ENCODE data around the gene FASTKD3.

DNA sequence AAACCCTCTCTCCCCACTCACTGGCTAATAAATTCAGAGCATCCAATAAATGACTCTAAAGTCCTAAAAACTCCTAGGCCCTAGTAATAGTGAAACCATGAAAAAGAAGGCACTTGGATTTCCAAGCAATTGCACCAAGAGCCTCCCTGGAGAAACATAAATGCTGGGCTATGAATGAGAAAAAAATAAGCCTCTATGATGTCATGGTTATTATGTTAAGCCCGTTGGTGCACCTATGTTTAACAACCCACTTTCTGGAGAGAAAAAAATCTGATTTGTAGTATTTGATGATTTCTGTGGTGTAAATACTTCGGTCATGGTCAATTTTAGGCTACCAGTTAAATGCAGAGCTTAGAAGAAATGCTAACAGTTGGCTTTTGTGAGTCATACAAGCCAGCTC, 26.3 kb downstream of the FASTKD3 start:
- TF ChIP-seq CTCF (conservative IDR thresholded peaks at IDR 0.05): no peak
- TF ChIP-seq ZFX (IDR thresholded peaks at IDR 0.05): no peak
